ENCODE measurements around the gene RNGTT.

DNA sequence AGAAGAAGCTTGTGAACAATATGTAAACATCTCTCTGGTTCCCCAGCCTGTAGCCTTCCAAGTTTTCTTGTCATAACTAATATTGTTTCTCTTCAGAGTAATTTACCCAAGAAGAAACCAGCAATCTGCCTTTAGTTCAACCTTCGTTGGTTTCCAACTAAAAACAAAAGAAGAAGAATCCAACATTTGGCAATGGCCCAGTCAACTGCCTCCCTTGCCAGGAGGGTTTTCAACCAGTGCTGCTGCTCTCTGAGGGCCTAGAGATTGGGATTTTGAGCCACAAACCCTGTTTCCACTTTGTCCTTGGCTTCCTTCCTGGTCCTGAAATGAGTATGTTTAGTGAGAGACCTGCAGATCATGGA is 401.5 kb downstream of the RNGTT start:
- TF ChIP-seq, protein P1, sequence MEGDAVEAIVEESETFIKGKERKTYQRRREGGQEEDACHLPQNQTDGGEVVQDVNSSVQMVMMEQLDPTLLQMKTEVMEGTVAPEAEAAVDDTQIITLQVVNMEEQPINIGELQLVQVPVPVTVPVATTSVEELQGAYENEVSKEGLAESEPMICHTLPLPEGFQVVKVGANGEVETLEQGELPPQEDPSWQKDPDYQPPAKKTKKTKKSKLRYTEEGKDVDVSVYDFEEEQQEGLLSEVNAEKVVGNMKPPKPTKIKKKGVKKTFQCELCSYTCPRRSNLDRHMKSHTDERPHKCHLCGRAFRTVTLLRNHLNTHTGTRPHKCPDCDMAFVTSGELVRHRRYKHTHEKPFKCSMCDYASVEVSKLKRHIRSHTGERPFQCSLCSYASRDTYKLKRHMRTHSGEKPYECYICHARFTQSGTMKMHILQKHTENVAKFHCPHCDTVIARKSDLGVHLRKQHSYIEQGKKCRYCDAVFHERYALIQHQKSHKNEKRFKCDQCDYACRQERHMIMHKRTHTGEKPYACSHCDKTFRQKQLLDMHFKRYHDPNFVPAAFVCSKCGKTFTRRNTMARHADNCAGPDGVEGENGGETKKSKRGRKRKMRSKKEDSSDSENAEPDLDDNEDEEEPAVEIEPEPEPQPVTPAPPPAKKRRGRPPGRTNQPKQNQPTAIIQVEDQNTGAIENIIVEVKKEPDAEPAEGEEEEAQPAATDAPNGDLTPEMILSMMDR (IDR thresholded peaks at IDR 0.05; ENCODE audit: poor library complexity), result no peak
- TF ChIP-seq EZH2 (IDR thresholded peaks at IDR 0.05; ENCODE audit: borderline replicate concordance), result no peak
- no peak for TF ChIP-seq EZH2phosphoT487 (IDR thresholded peaks at IDR 0.05; ENCODE audit: low read depth, severe bottlenecking, unreplicated experiment)

Measured in hepatocyte (in vitro differentiated cells).